NCI-H1694 (cell line): ENCODE results near the gene SPEN.

Source experiments
- DNase-seq: peaks from one replicate; lab custom pipeline; 2025; lab: John Stamatoyannopoulos, UW

Gene SPEN

GRCh38 chr1:15935056-15935950 lies 87.8 kb downstream of the SPEN start:
- no peak for DNase-seq

GRCh38 chr1:15936025-15936424 lies 88.5 kb downstream of the SPEN start:
- DNase-seq: no peak

- no peak for DNase-seq
Observed at GRCh38 chr1:15937146-15937545, 89.6 kb downstream of the SPEN start.

- DNase-seq: no peak
Observed at GRCh38 chr1:15937706-15938168, 90.2 kb downstream of the SPEN start.

GRCh38 chr1:15938628-15939161 lies 91.2 kb downstream of the SPEN start:
- no peak for DNase-seq

GRCh38 chr1:15939181-15940109 lies 91.9 kb downstream of the SPEN start:
- no peak for DNase-seq

GRCh38 chr1:15940110-15941043 lies 92.9 kb downstream of the SPEN start:
- DNase-seq: no peak

- DNase-seq: no peak
Observed at GRCh38 chr1:15941044-15941840, 93.7 kb downstream of the SPEN start.

- DNase-seq: no peak
Observed at GRCh38 chr1:15941899-15942660, 94.6 kb downstream of the SPEN start.

GRCh38 chr1:15942661-15943327 lies 95.3 kb downstream of the SPEN start:
- no peak for DNase-seq

- DNase-seq: no peak
Observed at GRCh38 chr1:15943328-15943991, 96.0 kb downstream of the SPEN start.

GRCh38 chr1:15943992-15944307 lies 96.4 kb downstream of the SPEN start:
- DNase-seq: no peak

- DNase-seq: no peak
Observed at GRCh38 chr1:15944308-15945010, 97.0 kb downstream of the SPEN start.

GRCh38 chr1:15945011-15945831 lies 97.7 kb downstream of the SPEN start:
- no peak for DNase-seq

GRCh38 chr1:15945832-15946448 lies 98.4 kb downstream of the SPEN start:
- no peak for DNase-seq

- DNase-seq: no peak
Observed at GRCh38 chr1:15946571-15947381, 99.3 kb downstream of the SPEN start.
